GM12878 (cell line): ENCODE results near the gene CFAP410.

Experiments used
- CTCF ChIP-seq, 3 experiments: IDR thresholded peaks in 2 of 3; conservative IDR thresholded peaks in 1 of 3; 2 replicates each; pipeline ENCODE4 v1.5.1; 2011; ENCODE audit warnings: low read depth in 3 of 3, low read length in 3 of 3, mild to moderate bottlenecking in 3 of 3, control low read depth in 2 of 3, moderate library complexity in 2 of 3, inconsistent platforms in 1 of 3, mixed read lengths in 1 of 3; ENCODE audit not compliant: control insufficient read depth in 2 of 3, insufficient read depth in 1 of 3; ENCODE audit errors: extremely low read depth in 1 of 3
- POLR2A ChIP-seq: IDR thresholded peaks from 2 replicates; pipeline ENCODE4 v1.6.1; 2011; ENCODE audit warnings: low read depth, mild to moderate bottlenecking, low read length
- TF ChIP-seq, protein P1 (sequence below): fragments of 450-650 bp; formaldehyde crosslinking; IDR thresholded peaks from 2 replicates; pipeline ENCODE4 v1.5.0; 2022; ENCODE audit warnings: mild to moderate bottlenecking, missing genetic modification characterization

GRCh38 chr21:44328242-44328895 is 10.8 kb downstream of the CFAP410 start:
- TF ChIP-seq CTCF (IDR thresholded peaks at IDR 0.05 in 2 of 3, conservative IDR thresholded peaks at IDR 0.05 in 1 of 3; ENCODE audit: control insufficient read depth in 2 of 3, extremely low read depth in 1 of 3, insufficient read depth in 1 of 3, low read depth in 3 of 3, low read length in 3 of 3) = no peak
- TF ChIP-seq POLR2A = peak; percentile 16
- TF ChIP-seq, protein P1, sequence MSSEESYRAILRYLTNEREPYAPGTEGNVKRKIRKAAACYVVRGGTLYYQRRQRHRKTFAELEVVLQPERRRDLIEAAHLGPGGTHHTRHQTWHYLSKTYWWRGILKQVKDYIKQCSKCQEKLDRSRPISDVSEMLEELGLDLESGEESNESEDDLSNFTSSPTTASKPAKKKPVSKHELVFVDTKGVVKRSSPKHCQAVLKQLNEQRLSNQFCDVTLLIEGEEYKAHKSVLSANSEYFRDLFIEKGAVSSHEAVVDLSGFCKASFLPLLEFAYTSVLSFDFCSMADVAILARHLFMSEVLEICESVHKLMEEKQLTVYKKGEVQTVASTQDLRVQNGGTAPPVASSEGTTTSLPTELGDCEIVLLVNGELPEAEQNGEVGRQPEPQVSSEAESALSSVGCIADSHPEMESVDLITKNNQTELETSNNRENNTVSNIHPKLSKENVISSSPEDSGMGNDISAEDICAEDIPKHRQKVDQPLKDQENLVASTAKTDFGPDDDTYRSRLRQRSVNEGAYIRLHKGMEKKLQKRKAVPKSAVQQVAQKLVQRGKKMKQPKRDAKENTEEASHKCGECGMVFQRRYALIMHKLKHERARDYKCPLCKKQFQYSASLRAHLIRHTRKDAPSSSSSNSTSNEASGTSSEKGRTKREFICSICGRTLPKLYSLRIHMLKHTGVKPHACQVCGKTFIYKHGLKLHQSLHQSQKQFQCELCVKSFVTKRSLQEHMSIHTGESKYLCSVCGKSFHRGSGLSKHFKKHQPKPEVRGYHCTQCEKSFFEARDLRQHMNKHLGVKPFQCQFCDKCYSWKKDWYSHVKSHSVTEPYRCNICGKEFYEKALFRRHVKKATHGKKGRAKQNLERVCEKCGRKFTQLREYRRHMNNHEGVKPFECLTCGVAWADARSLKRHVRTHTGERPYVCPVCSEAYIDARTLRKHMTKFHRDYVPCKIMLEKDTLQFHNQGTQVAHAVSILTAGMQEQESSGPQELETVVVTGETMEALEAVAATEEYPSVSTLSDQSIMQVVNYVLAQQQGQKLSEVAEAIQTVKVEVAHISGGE = no peak
